DMS53 treated with DMSO at 0.1 percent for 48 hours (cell line): ENCODE measurements around the gene IL31.
"Not testable (repeated sequence)": the region's sequence is repeated elsewhere in the genome, so short reads cannot be mapped to it uniquely, and the experiment has no call there.

ENCODE experiments used
- DNase-seq: peaks from one replicate; lab custom pipeline; 2025; ENCODE audit not compliant: unreplicated experiment; lab: John Stamatoyannopoulos, UW

The IL31 gene

DNA sequence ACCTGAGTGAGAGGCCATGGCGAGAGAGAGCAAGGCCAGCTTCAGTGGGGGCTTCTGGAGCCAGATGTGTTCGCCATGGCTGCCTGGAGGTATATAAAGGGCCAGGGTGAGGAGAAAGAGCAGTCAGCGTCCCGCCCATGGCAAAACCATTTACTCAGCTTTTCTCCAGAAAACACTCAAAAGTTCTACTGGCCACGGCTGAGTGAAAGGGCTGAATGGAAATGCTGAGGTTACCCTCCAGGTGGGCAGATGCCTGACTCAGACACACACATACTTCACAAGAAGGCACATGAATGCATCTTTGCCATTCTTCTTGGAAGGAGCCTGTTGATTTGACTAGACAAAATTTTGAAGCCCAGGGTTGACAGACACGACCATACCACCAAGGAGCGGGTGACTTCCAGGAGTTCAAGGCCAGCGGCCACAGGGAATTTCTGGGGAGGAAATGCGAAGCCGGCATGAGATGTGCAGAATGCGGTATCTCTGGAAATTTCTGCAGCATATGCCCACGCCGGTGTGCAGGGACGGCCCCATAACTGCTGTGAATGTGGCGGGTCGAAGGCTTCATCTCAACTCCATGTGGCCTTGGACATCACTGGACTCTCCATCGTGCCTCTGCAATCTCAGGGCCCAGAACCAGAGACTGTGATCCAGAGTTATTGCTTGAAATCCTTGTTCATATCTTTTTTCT lies at the start of gene IL31:
Gene IL31 (minus strand): TSS at position 67 of the 691 bp plus-strand sequence. CDS start 49 bp downstream, at position 18.
- DNase-seq, result no peak

DNA sequence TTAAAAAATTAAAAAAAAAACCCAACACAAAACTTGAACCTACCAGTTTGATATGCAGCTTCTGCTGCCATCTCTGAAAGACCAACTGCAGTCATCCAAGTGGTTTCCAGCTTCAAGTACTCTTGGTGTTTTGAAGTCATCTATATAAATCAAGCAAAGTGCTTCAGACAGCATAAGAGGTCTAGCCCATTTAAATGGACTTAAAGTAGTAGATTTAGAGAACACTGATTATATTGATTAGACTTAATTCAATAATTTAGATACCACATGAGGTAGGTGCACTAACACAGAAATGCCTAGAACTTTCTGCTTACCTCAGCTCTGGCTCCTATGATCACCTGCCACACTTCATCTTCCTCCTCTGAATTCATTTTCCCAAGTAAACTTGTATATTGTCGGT lies 42.4 kb upstream of the IL31 start:
- DNase-seq, result no peak

DNA sequence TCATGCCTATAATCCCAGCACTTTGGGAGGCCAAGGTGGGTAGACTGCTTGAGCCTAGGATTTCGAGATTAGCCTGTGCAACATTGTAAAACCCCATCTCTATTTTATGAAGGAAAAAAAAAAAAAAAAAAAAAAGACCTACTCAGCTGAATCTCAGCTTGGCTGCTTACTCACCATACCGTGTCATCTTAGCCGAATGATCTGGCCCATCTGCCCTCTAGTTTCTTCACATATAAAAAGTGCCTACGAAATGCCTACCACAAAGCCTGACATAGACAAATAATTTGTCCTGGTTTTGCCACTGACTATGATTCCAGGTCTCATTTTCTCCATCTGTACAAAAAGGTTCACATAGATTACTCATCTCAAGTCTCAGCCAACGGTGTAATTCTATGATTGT lies 41.8 kb upstream of the IL31 start:
- DNase-seq, result no peak

DNA sequence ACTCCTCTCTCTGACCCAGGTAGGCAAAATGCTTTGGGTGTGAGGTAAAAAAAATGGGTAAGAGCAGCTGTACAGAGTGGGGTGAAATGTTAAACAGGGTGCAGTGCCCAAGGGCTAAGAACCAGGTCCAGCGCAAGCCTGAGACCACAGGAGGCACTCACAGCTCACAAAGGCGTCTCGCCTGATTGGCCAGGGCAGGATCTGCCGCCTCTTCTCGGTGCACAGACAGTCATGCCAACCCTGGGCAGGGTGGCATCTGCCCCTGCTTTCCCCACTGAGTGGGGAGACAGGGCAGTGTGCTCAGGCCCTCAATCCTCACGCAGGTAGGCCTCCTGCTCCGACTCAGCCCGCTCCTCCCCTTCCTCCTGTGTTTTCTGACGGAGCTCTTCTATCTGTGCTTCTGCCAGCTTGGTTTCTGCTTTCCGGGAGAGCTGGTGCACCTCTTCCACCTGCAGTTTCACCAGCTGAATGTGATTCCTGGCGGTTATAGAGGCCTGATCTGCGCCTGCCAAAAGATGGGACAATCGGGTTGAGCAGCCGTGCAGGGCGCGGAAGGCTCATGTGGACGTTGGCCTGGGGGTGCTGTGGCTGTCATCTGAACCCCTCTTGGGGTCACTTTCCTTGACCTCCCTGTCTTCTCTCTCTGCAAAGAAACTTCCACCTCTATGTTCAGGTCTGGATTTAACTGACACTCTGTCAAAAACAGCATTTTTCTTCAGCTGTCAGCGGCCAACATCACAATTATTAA lies 34.2 kb upstream of the IL31 start:
- no peak for DNase-seq

DNA sequence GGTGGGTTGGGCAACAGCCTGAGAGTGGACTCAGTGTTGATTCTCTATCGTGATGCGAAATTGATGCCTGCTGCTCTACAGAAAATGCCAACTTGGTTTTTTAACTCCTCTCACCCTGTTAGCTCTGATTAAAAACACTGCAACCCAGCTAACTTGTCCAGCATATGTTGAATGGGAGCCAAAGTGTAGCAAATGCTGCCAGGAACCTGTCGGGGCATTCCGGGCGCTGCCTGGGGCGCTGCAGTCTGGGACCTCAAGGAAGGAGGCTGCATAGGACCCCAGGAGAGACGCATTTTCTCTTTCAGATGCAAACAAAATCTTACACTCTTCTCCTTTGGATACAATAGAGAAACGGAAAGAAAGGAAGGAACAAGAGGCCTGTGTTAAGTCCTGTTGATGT lies 33.4 kb upstream of the IL31 start:
- no peak for DNase-seq

DNA sequence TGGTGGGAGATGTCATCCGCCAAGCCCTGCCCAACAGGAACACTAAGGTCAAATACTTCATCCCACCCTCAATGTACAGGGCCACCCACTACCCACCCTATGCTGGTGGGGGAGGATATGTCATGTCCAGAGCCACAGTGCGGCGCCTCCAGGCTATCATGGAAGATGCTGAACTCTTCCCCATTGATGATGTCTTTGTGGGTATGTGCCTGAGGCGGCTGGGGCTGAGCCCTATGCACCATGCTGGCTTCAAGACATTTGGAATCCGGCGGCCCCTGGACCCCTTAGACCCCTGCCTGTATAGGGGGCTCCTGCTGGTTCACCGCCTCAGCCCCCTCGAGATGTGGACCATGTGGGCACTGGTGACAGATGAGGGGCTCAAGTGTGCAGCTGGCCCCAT lies 33.0 kb upstream of the IL31 start:
- no peak for DNase-seq

DNA sequence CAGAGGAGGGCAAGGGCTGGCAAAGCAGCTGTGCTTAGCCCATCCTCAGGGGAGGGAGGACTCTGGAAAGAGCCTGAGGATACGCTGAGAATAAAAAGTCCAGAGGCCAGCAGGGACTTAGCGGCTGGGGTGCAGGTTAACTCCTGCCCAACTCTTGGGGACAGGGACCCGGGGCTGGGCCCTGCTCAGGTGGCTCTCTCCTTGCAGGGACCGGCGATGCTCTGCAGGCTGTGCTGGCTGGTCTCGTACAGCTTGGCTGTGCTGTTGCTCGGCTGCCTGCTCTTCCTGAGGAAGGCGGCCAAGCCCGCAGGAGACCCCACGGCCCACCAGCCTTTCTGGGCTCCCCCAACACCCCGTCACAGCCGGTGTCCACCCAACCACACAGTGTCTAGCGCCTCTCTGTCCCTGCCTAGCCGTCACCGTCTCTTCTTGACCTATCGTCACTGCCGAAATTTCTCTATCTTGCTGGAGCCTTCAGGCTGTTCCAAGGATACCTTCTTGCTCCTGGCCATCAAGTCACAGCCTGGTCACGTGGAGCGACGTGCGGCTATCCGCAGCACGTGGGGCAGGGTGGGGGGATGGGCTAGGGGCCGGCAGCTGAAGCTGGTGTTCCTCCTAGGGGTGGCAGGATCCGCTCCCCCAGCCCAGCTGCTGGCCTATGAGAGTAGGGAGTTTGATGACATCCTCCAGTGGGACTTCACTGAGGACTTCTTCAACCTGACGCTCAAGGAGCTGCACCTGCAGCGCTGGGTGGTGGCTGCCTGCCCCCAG lies 32.3 kb upstream of the IL31 start:
- DNase-seq, result no peak

DNA sequence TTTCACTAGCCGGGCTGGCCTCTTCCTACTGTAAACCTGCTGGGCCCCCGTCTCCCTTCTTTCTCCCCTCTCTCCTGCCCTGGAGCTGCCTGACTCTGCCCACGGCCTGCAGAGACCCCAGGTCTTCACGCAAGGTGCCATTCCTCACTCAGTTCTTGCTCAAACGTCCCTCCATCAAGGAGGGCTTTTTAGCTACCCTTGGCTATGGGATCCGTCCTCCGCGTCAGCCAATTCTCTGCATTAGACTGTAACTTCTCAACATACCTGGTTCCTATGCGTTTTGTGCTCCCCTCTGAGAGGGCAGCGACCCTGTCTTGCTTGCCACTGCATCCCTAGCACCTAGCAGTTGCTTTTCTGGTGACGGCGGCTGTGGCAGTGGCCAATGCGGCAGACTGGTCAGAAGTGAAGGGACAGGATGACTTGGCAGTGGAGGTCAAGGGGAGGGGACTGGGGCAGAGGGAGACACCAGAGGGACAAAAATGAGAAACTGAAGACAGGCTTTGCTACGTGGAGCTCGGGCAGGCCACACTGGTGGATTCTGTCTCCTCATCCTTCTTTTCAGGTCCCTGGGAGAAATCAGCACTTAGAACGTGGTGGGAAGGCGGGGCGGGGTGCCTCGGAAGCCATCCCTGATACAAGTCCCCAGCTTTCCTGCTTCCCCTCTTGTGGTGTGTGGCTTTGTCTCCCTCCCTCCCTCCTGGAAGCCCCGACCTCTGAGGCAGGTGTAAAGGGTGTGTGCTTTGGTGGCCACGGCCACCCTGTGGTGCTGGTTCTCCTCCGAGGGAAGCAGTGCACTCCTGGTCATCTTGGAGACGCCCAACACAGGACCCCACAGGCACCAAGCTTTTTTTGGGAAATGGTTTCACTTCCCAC lies 31.3 kb upstream of the IL31 start:
- no peak for DNase-seq

DNA sequence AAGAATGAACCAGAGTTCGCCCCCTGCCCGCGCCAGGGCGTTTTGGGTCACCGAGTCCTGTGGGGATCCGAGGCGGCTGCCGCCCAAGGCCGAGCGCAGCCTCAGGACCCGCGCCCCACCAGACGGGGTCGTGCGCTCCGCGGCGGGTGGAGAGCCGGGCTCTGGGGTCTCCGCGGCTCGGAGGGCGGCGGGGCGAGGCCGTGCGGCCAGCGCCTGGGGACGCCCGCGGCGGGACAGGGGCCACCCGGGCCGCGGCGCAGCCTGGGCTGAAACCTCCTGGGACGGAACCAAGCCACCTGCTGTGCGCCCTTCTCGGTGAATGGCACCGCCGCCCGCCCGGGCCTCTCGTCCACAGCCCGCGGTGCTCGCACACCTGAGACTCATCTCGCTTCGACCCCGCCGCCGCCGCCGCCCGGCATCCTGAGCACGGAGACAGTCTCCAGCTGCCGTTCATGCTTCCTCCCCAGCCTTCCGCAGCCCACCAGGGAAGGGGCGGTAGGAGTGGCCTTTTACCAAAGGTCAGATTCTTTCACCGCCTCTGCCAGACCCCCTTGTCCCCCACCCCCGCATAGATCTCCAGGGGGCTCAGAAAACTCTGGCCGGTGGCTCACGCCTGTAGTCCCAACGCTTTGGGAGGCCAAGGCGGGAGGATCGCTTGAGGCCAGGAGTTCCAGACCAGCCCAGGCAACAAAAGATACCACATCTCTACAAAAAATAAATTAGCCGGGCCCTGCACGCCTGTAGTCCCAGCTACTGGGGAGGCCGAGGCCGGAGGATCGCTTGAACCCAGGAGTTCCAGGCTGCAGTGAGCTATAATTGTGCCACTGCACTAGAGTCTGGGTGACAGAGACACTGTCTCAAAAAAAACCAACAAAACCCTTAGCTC lies 30.4 kb upstream of the IL31 start:
- no peak for DNase-seq

DNA sequence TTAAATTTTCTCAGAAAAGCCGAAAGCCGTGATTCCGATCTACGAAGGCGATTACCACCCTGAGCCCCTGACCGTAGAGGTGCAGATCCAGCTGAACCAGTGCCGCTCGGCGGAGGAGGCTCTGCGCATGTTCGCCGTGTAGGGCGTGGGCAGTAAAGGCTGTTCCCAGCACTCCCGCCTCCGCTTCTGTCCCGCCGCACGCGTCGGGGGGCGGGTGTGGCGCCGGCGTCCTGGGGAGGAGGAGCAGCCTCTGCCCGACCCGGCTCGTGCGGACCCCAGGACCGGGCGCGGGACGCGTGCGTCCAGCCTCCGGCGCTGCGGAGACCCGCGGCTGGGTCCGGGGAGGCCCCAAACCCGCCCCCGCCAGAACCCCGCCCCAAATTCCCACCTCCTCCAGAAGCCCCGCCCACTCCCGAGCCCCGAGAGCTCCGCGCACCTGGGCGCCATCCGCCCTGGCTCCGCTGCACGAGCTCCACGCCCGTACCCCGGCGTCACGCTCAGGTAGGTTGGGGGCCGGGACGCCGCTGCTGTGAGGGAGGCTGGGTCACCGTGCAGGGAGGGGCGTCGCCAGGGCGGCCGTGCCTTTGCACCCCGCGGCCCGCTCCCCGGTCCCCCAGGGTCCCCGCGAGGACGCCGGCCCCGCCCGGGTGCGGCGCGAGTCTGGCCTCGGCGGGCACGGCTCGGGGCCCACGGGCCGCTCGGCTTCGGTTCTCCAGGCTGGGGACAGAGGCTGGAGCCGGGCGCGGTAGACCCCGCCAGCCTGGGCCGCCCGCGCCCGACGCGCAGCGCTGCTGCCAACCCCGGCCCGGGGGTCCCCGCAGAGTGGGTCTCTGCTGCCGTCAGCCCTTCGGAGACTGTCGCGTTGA lies 29.5 kb upstream of the IL31 start, which contains the start of gene B3GNT4:
Gene B3GNT4 (plus strand): TSS at position 409 of the 866 bp plus-strand sequence. CDS start 910 bp downstream, outside the sequence.
- peak; percentile 54 for DNase-seq

DNA sequence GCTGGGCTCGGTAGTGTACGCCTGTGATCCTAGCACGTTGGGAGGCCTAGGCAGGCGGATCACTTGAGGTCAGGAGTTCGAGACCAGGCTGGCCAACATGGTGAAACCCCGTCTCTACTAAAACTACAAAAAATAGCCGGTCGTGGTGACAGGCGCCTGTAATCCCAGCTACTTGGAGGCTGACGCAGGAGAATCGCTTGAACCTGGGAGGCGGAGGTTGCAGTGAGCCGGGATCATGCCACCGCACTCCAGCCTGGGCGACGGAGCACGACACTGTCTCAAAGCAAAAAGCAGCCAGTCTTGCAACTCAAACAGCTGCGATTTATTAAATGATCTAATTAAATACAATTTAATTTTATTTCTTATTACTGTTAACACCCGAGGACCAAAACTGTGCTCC lies 28.8 kb upstream of the IL31 start:
- not testable (repeated sequence) for DNase-seq

DNA sequence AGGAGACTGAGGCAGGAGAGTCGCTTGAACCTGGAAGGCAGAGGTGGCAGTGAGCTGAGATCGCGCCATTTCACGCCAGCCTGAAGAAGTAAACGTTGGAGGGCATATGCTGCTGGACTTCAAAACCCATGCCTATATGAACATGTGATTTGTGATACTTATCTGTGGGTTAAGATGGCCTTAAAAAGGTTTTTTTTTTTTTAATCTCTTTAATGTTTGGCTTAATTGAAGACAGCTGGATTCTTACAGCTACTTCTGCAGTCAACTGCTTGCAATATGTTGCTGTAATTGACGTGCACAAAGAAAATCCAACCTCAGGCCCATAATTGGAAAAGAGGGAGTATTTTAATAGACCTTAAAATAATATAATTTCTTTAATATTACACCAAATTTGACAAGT lies 28.0 kb upstream of the IL31 start:
- no peak for DNase-seq

DNA sequence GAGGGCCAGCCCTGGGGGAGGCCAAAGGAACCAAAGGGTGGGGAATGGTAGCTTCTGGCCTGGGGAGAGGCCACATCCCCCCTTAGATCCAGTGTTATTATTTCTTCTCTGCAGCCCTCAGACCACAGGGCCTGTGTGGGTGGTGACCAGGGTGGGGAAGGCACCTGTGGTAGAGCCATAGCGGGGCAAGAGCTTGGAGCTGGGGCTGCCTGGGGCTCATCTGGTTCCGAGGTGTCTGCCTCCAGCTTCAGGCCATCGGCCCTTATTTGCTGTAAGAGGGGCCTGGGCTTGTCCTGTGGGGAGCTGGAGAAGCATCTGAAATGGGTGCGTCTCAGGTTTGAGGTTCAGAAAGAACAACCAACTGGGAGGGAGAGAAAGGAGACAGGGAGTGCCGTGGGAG lies 27.4 kb upstream of the IL31 start:
- DNase-seq, result no peak

DNA sequence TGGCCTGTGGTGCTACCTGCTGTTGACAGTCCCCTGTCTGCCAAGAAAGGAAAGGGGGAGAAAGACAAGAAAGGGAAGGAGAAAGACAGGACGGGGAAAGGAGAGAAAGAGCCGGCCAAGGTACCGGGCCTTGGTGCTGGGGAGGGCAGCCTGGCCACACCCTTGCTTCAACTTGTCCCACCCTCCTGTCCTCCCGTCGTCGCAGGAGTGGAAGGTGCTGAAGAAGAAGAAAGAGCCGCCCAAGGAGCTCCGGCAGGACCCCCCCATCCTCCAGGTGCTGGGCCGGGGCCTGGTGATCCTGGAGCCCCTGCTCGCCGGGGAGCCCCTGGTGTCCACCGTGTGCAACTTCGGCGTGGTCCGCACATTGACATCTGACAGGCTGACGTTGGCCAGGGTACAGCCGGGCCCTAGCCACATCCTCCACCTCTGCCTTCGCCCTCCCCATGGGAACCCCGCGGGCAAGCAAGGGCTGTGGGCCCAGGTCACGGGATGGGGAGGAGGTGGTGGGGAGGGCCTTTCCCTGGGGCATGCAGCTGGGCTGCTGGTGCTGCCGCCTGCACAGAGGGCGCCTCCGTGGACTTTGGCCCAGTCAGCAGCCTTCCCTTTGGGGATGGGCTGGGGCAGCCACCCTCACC lies 26.6 kb upstream of the IL31 start:
- no peak for DNase-seq

DNA sequence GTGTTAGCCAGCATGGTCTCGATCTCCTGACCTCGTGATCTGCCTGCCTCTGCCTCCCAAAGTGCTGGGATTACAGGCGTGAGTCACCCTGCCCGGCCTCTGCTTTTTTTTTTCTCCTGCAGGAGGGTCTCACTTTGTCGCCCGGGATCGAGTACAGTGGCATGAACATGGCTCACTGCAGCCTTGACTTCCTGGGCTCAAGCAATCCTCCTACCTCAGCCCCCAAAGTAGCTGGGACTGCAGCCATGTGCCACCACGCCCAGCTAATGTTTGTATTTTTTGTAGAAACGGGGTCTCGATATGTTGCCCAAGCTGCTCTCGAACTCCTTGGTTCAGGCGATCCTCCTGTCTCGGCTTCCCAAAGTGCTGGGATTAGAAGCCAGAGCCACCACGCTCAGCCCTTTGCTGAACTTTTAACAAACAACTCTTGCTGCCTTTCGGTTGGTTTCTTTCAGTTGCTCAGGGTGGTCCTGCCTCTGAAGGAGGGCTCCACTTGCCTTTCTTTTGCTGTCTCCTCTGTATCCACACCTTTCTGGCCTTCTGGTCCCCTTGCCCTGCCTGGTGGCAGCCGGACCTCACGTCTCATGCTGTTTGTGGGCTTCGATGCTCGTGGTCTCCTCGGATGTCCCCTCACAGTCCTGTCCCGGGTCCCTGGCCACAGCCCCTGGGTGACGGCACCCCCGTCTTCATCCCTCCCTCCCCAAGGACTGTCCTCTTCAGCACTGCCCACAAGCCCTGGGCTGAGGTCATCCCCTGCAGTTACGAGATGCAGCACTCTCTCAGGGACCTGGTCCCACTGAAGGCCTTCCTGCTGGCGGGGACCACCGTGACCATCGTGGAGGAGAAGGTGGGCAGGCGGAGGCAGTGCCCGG lies 25.7 kb upstream of the IL31 start:
- no peak for DNase-seq

DNA sequence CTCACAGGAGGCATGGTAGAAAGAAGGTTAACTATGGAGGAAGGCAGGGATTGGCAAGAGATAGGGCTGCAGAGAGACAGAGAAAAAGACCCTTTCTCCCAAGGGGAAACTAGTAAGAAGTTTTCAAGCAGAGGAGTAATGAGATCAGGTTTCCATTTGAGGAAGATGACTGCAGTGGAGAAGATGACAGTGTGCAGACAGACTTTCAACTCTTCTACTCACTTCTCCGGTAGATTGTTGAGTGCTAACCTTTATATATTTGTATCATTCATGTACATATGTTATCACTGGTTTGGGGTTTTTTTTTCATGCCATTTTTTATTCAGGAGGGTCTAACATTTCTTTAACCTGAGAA lies 23.6 kb upstream of the IL31 start:
- DNase-seq, result no peak

DNA sequence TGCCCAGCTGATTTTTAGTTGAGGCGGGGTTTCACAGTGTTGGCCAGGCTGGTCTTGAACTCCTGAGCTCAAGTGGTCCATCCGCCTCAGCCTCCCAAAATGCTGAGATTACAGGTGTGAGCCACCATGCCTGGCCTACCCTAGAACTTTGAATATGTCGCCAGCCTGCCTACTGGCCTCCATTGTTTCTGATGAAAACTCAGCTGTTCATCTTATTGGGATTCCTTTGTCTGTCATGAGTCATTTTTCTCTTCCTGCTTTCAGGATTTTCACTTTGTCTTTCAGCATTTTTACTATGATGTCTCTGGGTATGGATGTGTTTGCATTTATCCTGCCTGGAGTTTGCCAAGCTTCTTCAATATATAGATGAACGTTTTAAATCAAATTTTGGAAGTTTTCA lies 21.4 kb upstream of the IL31 start:
- no peak for DNase-seq

DNA sequence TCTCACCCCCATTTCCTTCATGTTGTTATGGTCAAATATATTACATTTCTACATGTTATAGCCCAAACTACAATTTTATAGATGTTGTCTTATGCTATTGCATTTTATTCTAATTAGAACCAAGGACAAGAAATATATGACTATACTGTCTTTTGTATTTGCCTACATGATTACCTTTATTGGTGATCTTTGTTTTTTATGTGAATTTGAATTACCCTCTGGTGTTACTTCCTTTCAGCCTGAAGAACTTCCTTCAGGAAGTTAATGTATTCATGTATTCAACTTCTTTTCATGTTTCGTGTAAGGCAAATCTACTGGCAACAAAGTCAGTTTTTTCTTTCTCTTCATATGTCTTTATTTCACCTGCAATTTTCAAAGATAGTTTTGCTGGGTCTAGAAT lies 20.8 kb upstream of the IL31 start:
- DNase-seq, result no peak
